ENCODE data around the gene MANF. TPM values are rescaled to one million over a fixed set of nuclear protein-coding genes. Genes with fewer than 3 reads are reported as not detected.

The MANF gene
- total RNA-seq (10 to 100 TPM; 32.0 to 85.8 (median 51.0) TPM), polyA plus RNA-seq (10 to 100 TPM; 31.8 to 46.7 (median 38.0) TPM)
- long read RNA-seq, donor 1, transcript MANF-204 (4 exons, 1,153 nt), result major isoform, 15 of 35 reads
- long read RNA-seq, donor 1, transcript MANF-203 (2 exons, 436 nt), result minor isoform, 14 of 35 reads
- long read RNA-seq, donor 1, partial matches to known transcripts, result 5 of 35 reads
- long read RNA-seq, donor 1, other reads (novel, unspliced or antisense), result 0 of 35 reads
- long read RNA-seq, donor 2, transcript MANF-204 (4 exons, 1,153 nt), result major isoform, 9 of 15 reads
- long read RNA-seq, donor 2, transcript MANF-203 (2 exons, 436 nt), result minor isoform, 5 of 15 reads
- long read RNA-seq, donor 2, partial matches to known transcripts, result 0 of 15 reads
- long read RNA-seq, donor 2, other reads (novel, unspliced or antisense), result 0 of 15 reads

DNA sequence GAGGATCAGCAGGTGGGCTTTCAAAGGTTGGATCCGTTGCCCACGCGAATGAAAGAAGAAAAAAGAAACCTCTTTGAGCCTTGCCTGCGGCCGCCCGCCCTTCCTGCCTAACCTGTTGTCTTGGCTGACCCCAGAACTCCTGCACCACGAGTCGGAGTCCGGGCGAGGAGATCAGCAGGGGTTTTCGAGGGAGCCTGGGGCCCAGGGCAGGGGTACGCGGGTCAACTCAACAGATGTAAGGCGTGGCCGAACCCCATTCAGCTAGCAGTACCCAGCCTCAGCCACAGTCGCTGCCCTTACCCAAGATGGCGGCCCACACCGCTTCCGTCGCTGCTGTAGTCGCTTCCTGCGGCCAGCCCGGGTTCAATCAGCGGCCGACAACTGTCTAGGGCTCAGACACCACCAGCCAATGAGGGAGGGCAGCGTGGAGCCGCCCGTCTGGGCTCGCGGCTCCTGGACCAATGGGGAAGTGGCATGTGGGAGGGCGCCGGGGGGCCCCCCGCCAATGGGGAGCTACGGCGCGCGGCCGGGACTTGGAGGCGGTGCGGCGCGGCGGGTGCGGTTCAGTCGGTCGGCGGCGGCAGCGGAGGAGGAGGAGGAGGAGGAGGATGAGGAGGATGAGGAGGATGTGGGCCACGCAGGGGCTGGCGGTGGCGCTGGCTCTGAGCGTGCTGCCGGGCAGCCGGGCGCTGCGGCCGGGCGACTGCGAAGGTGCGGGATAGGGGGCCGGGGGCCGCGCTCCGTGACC, at the start of gene MANF:
MANF (plus strand) TSS at position 566 of the 748 bp plus-strand sequence; CDS start at position 618, 52 bp downstream.
- Histone ChIP-seq H3K36me3 (peaks cover 0 to 38% (median 13%) of the 10 kb centered on the region in 6 donors), H3K27ac (peak within 1 kb of the TSS; percentile 91 to 98 (median 94)), H3K4me3 (peak within 1 kb of the TSS; percentile 70 to 90 (median 84)), H3K4me1 (peaks cover 26 to 67% (median 53%) of the 10 kb centered on the region in 6 donors), H3K27me3 (replicated peaks in 1 of 7) (no peaks in the 10 kb centered on the region), H3K9me3 (no peaks in the 10 kb centered on the region)
- DNase-seq, result peak; percentile 99
- WGBS, 5 donors, result 0 to 1% (median 0%) methylated on average over 26 to 65 of the region's 65 CpGs
- intact Hi-C loops (cut with DNase I; ENCODE audit: low total_unique reads), result loop anchor here (5.0 to 10.0 kb wide), 2 partner anchors 290 to 768 kb away; partner anchors contain the start of genes MAPKAPK3 and TEX264
- TF ChIP-seq, protein P1, sequence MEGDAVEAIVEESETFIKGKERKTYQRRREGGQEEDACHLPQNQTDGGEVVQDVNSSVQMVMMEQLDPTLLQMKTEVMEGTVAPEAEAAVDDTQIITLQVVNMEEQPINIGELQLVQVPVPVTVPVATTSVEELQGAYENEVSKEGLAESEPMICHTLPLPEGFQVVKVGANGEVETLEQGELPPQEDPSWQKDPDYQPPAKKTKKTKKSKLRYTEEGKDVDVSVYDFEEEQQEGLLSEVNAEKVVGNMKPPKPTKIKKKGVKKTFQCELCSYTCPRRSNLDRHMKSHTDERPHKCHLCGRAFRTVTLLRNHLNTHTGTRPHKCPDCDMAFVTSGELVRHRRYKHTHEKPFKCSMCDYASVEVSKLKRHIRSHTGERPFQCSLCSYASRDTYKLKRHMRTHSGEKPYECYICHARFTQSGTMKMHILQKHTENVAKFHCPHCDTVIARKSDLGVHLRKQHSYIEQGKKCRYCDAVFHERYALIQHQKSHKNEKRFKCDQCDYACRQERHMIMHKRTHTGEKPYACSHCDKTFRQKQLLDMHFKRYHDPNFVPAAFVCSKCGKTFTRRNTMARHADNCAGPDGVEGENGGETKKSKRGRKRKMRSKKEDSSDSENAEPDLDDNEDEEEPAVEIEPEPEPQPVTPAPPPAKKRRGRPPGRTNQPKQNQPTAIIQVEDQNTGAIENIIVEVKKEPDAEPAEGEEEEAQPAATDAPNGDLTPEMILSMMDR (IDR thresholded peaks at IDR 0.05 in 8 of 11, conservative IDR thresholded peaks at IDR 0.05 in 3 of 11), result peak in 8 of 11 experiments; percentile 11 to 71 (median 38)
- TF ChIP-seq POLR2AphosphoS5 (IDR thresholded peaks at IDR 0.05) (peak; percentile 94 to 96 (median 95)), POLR2A (IDR thresholded peaks at IDR 0.05) (peak in 2 of 3 donors; percentile 76 to 81)

DNA sequence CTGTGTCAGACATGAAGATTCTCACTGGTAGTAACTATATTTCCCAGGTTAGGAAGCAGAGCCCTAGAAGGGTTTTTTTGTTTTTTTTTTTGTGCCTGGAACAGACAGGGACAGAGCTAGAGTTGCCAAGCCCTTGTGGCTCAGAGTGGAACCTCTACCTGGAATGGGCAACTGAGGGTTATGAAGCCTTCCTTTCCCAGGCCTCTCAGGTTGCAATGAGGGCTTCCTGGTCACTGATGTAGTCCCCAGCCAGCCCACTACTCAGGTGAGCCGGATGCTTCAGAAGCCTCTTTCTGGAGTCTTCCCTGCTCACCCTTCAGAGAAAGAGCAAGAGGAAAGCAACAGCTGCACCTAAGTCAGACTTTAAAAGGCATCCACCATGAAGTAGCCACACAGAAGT, 48.8 kb upstream of the MANF start:
- TF ChIP-seq POLR2A (IDR thresholded peaks at IDR 0.05) (no peak), POLR2AphosphoS5 (IDR thresholded peaks at IDR 0.05) (no peak)
- TF ChIP-seq, protein P1 (IDR thresholded peaks at IDR 0.05 in 8 of 11, conservative IDR thresholded peaks at IDR 0.05 in 3 of 11), result no peak
- H3K27ac ChIP-seq, result no peak overlapping the region
- H3K4me1 ChIP-seq, result no peaks in the 10 kb centered on the region
- 36 to 95% (median 94%) methylated on average over 1 of the region's 1 CpG for WGBS, 5 donors
- intact Hi-C loops (cut with DNase I; ENCODE audit: low total_unique reads), result no loop called here
- no peaks in the 10 kb centered on the region for H3K27me3 ChIP-seq (replicated peaks in 1 of 7)
- H3K4me3 ChIP-seq, result no peak overlapping the region
- H3K36me3 ChIP-seq, result no peaks in the 10 kb centered on the region
- DNase-seq, result no peak
- H3K9me3 ChIP-seq, result no peaks in the 10 kb centered on the region

DNA sequence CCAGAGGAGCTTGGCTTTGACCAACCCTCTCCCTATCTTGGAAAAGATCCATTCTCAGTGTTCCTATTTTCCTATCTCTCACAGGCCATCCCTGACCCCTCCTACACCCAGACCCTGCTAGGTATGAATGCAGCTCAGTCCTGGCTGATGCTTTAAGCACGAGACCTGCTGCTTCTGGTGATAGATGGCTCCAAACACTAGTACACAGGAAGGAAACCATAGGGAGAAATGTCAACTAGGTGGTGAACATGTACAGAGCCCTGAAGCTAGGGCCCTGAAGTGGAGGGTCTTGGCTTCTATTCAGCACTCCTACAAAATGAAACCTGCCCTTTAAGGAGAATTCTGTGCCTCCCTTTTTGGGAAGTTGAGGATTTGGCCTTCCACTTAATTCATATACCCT, 47.4 kb upstream of the MANF start:
- H3K4me3 ChIP-seq, result no peak overlapping the region
- no peaks in the 10 kb centered on the region for H3K9me3 ChIP-seq
- TF ChIP-seq, protein P1 (IDR thresholded peaks at IDR 0.05 in 8 of 11, conservative IDR thresholded peaks at IDR 0.05 in 3 of 11), result no peak
- H3K27me3 ChIP-seq (replicated peaks in 1 of 7), result no peaks in the 10 kb centered on the region
- H3K4me1 ChIP-seq, result no peaks in the 10 kb centered on the region
- H3K36me3 ChIP-seq, result no peaks in the 10 kb centered on the region
- 56 to 76% (median 68%) methylated on average over 1 of the region's 1 CpG for WGBS, 5 donors
- intact Hi-C loops (cut with DNase I; ENCODE audit: low total_unique reads), result no loop called here
- H3K27ac ChIP-seq, result no peak overlapping the region
- DNase-seq, result no peak

DNA sequence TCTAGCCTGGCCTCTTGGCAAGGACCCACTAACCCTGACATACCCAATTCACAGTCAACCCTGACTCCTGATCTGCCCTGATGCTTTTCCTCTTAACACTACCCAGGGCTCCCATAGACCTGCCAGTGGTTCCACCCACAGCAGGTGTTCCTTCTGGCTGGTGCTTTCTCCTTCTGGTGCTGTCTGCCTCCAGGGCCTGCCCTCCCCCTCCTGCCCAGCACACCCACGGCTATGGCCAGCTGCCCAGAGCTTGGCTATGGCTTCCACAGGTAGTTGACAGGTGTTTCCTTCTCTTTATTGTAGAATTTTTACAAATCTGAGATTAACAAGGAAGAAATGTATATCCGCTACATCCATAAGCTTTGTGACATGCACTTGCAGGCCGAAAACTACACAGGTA, 46.5 kb upstream of the MANF start:
- Histone ChIP-seq H3K27me3 (replicated peaks in 1 of 7) (no peaks in the 10 kb centered on the region), H3K36me3 (no peaks in the 10 kb centered on the region), H3K4me1 (no peaks in the 10 kb centered on the region), H3K4me3 (no peak overlapping the region), H3K9me3 (no peaks in the 10 kb centered on the region), H3K27ac (no peak overlapping the region)
- intact Hi-C loops (cut with DNase I; ENCODE audit: low total_unique reads), result no loop called here
- no peak for DNase-seq
- WGBS, 5 donors, result 75 to 86% (median 82%) methylated on average over 3 of the region's 3 CpGs
- TF ChIP-seq, protein P1 (IDR thresholded peaks at IDR 0.05 in 8 of 11, conservative IDR thresholded peaks at IDR 0.05 in 3 of 11), result no peak
- TF ChIP-seq POLR2A (IDR thresholded peaks at IDR 0.05) (no peak), POLR2AphosphoS5 (IDR thresholded peaks at IDR 0.05) (no peak)
